HFFc6 (cell line): ENCODE measurements around the gene P2RX2. TPM values are rescaled to one million over a fixed set of nuclear protein-coding genes. Genes with fewer than 3 reads are reported as not detected.

Experiments used
- DNase-seq: peaks from one replicate; pipeline ENCODE4 v3.0.0-alpha.2; 2018
- H3K27ac Mint-ChIP-seq: 2 replicates; pipeline ENCODE4 v1.8.0; 2020; ENCODE audit warnings: mild to moderate bottlenecking, mixed read lengths
- H3K27me3 Mint-ChIP-seq: 2 replicates; pipeline ENCODE4 v1.8.0; 2021; ENCODE audit warnings: mild to moderate bottlenecking, moderate library complexity, mixed read lengths; ENCODE audit not compliant: insufficient read depth
- H3K36me3 Mint-ChIP-seq: 2 replicates; pipeline ENCODE4 v1.8.0; 2021; ENCODE audit warnings: low read depth, mixed read lengths
- H3K4me1 Mint-ChIP-seq: 2 replicates; pipeline ENCODE4 v1.8.0; 2020; ENCODE audit warnings: low read depth, mixed read lengths
- H3K4me3 Mint-ChIP-seq: 2 replicates; pipeline ENCODE4 v1.8.0; 2020; ENCODE audit warnings: mild to moderate bottlenecking, moderate library complexity, mixed read lengths
- H3K9me3 Mint-ChIP-seq: 2 replicates; pipeline ENCODE4 v1.8.0; 2020; ENCODE audit warnings: mild to moderate bottlenecking, mixed read lengths
- total RNA-seq, 6 experiments: library from RNA; stranded (reverse); fragmentation: NEBNext Ultra II Directional; extraction: Animal tissue kit (Norgen Biotek cat#: 25700); gene quantifications; 2 replicates in 1 of 6; 3 replicates in 5 of 6; pipeline ENCODE4 v1.2.3, GENCODE V29; 2021
- TF ChIP-seq, protein P1 (sequence below): fragments of 200-600 bp; sonication (generic); IDR thresholded peaks from 2 replicates; pipeline ENCODE4 v1.5.0; 2021; ENCODE audit warnings: antibody characterized with exemption, mild to moderate bottlenecking

The P2RX2 gene
- total RNA-seq, 6 experiments from 2014 or later = not detected

DNA sequence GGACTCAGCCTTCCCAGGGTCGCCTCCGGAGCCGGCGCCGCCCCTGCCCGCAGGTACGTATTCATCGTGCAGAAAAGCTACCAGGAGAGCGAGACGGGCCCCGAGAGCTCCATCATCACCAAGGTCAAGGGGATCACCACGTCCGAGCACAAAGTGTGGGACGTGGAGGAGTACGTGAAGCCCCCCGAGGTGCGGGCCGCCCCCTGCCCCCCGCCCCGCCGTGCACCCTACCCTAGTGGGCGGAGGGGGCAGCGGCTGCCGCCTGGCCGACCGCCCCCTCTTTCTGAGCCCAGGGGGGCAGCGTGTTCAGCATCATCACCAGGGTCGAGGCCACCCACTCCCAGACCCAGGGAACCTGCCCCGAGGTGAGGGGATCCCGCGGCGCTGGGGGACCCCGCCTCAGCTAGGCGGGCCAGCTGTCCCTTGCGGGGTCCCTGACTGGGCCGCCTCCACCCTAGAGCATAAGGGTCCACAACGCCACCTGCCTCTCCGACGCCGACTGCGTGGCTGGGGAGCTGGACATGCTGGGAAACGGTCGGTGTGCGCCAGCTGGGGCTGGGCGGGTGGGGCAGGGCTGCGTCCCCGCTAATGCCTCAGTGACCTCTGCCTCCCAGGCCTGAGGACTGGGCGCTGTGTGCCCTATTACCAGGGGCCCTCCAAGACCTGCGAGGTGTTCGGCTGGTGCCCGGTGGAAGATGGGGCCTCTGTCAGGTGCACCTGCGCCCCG is 973 bp downstream of the P2RX2 start:
- peaks cover 13% of the 10 kb centered on the region for H3K9me3 Mint-ChIP-seq
- DNase-seq = no peak
- H3K36me3 Mint-ChIP-seq = peaks cover 4% of the 10 kb centered on the region; the same call in 1 of the 2 replicates
- no peak overlapping the region for H3K27ac Mint-ChIP-seq
- no peak overlapping the region for H3K4me3 Mint-ChIP-seq
- TF ChIP-seq, protein P1, sequence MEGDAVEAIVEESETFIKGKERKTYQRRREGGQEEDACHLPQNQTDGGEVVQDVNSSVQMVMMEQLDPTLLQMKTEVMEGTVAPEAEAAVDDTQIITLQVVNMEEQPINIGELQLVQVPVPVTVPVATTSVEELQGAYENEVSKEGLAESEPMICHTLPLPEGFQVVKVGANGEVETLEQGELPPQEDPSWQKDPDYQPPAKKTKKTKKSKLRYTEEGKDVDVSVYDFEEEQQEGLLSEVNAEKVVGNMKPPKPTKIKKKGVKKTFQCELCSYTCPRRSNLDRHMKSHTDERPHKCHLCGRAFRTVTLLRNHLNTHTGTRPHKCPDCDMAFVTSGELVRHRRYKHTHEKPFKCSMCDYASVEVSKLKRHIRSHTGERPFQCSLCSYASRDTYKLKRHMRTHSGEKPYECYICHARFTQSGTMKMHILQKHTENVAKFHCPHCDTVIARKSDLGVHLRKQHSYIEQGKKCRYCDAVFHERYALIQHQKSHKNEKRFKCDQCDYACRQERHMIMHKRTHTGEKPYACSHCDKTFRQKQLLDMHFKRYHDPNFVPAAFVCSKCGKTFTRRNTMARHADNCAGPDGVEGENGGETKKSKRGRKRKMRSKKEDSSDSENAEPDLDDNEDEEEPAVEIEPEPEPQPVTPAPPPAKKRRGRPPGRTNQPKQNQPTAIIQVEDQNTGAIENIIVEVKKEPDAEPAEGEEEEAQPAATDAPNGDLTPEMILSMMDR = no peak
- peaks cover 23% of the 10 kb centered on the region for H3K4me1 Mint-ChIP-seq
- H3K27me3 Mint-ChIP-seq = peaks cover 27% of the 10 kb centered on the region

DNA sequence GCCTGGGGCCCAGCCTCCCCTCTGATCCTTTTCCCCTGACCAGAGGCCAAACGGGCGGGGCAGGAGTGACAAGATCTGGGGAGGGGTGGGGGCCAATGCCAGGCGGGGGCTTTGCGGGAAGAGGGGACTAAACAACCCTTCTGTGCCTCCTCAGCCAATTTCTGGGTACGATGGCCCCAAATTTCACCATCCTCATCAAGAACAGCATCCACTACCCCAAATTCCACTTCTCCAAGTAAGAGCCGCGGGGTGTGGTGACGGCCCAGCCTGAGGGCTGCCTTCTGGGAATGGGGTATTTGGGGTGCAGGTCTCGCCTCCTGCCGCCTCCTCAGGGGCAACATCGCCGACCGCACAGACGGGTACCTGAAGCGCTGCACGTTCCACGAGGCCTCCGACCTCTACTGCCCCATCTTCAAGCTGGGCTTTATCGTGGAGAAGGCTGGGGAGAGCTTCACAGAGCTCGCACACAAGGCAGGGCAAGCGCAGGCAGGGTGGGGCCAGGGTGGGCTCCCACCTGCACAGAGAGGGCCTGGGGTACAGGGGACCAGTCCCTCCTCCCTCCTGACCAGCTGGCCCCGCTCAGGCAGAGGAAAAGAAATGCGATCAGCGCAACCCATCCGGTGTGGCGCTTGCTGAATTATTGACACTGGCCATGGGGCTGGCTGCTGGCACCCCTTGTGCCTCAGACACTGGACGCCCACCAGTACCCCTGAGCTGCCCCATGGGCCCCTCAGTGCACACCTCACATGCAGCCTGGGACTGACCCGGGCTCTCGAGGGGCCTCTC is 1.7 kb downstream of the P2RX2 start:
- H3K36me3 Mint-ChIP-seq = peaks cover 7% of the 10 kb centered on the region; the same call in 1 of the 2 replicates
- TF ChIP-seq, protein P1 = no peak
- peaks cover 23% of the 10 kb centered on the region for H3K4me1 Mint-ChIP-seq
- peaks cover 24% of the 10 kb centered on the region for H3K27me3 Mint-ChIP-seq
- H3K27ac Mint-ChIP-seq = no peak overlapping the region
- no peak overlapping the region for H3K4me3 Mint-ChIP-seq
- no peak for DNase-seq
- H3K9me3 Mint-ChIP-seq = peaks cover 13% of the 10 kb centered on the region

DNA sequence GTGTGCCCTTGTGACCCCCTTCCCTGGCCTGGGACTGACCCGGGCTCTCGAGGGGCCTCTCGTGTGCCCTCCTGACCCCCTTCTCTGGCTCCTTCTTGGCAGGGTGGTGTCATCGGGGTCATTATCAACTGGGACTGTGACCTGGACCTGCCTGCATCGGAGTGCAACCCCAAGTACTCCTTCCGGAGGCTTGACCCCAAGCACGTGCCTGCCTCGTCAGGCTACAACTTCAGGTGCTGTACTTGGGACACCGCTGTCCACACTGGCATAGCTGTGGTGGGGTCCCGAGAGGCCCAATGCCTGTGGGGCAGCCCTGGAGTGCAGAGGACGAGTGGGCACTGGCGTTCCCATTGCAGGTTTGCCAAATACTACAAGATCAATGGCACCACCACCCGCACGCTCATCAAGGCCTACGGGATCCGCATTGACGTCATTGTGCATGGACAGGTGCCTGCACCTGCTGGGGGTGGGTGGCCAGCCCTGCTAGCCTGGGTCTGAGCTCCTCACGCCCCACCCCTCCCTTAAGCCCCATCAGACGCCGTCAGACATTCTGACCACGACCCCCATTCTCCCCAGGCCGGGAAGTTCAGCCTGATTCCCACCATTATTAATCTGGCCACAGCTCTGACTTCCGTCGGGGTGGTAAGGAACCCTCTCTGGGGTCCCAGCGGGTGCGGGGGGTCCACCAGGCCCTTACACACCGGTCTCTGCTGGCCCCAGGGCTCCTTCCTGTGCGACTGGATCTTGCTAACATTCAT is 2.5 kb downstream of the P2RX2 start:
- TF ChIP-seq, protein P1 = no peak
- Mint-ChIP-seq H3K4me1 (peaks cover 23% of the 10 kb centered on the region), H3K27me3 (peaks cover 17% of the 10 kb centered on the region), H3K4me3 (no peak overlapping the region), H3K9me3 (peaks cover 13% of the 10 kb centered on the region), H3K27ac (no peak overlapping the region), H3K36me3 (peaks cover 10% of the 10 kb centered on the region; the same call in 1 of the 2 replicates)
- no peak for DNase-seq

DNA sequence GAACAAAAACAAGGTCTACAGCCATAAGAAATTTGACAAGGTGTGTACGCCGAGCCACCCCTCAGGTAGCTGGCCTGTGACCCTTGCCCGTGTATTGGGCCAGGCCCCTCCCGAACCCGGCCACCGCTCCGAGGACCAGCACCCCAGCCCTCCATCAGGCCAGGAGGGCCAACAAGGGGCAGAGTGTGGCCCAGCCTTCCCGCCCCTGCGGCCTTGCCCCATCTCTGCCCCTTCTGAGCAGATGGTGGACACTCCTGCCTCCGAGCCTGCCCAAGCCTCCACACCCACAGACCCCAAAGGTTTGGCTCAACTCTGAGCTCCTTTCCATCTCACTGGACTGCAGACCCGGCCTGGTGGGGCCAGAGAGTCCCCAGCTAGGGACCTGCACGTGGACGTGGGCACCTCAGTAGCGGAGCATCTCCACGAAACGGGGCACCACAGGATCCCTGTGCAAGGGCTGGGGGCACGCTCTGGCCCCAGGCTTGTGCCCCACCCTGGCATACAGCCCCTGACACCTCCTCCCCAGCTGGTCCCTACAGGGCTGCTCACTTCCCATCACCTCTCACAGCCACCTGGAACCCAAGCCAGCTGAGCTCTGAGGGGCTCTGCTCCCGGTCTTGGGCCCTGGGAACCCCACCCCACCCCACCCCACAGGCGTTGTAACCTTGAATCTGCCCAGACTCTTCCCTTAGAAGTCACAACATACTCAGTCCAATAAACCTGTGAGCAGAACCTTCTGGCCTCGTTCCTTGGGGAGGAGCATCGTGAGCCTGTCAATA is 3.3 kb downstream of the P2RX2 start:
- Mint-ChIP-seq H3K27ac (no peak overlapping the region), H3K36me3 (peaks cover 10% of the 10 kb centered on the region; the same call in 1 of the 2 replicates), H3K9me3 (peaks cover 8% of the 10 kb centered on the region; the same call in 1 of the 2 replicates), H3K4me1 (peaks cover 23% of the 10 kb centered on the region), H3K27me3 (peaks cover 10% of the 10 kb centered on the region), H3K4me3 (no peak overlapping the region)
- DNase-seq = no peak
- TF ChIP-seq, protein P1 = no peak
